Measurements from ENCODE around the gene CACNA1C.

CACNA1C gene

DNA sequence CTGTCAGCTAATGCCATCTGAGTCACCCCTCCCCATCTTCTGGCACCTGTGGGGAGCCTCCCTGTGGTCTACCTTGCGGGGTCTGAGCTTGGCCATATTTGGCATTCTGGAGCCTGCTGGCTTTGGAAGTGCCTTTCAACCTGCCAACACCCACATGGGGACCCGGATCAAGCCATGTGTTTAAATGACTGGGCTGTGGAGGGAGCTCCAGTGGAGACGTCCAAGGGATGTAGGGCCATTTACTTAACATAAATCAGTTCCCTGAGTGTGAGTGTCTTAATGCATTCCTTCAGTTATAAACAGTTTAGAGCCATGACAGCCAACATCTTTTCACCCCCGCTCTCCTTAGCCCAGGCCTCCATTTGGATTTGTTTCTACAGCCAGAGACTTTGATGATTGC is 22.0 kb downstream of the CACNA1C start:
- H3K4me3 ChIP-seq (ENCODE audit: severe bottlenecking) = no peak overlapping the region
- no peaks in the 10 kb centered on the region for H3K4me1 ChIP-seq (ENCODE audit: insufficient read depth, poor library complexity, severe bottlenecking)
- TF ChIP-seq, protein P1, sequence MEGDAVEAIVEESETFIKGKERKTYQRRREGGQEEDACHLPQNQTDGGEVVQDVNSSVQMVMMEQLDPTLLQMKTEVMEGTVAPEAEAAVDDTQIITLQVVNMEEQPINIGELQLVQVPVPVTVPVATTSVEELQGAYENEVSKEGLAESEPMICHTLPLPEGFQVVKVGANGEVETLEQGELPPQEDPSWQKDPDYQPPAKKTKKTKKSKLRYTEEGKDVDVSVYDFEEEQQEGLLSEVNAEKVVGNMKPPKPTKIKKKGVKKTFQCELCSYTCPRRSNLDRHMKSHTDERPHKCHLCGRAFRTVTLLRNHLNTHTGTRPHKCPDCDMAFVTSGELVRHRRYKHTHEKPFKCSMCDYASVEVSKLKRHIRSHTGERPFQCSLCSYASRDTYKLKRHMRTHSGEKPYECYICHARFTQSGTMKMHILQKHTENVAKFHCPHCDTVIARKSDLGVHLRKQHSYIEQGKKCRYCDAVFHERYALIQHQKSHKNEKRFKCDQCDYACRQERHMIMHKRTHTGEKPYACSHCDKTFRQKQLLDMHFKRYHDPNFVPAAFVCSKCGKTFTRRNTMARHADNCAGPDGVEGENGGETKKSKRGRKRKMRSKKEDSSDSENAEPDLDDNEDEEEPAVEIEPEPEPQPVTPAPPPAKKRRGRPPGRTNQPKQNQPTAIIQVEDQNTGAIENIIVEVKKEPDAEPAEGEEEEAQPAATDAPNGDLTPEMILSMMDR (IDR thresholded peaks at IDR 0.05; ENCODE audit: poor library complexity, severe bottlenecking) = no peak
- no peak overlapping the region for H3K27ac ChIP-seq (ENCODE audit: poor library complexity, severe bottlenecking)
- no peaks in the 10 kb centered on the region for H3K27me3 ChIP-seq (ENCODE audit: insufficient read depth, poor library complexity, severe bottlenecking)
- H3K36me3 ChIP-seq (ENCODE audit: low read depth) = no peaks in the 10 kb centered on the region
- no peak for DNase-seq (ENCODE audit: low spot score)
- peaks cover 5% of the 10 kb centered on the region for H3K9me3 ChIP-seq (ENCODE audit: severe bottlenecking)
- no peak for ATAC-seq (ENCODE audit: low read depth)

- Histone ChIP-seq H3K9me3 (ENCODE audit: severe bottlenecking) (no peaks in the 10 kb centered on the region), H3K36me3 (ENCODE audit: low read depth) (no peaks in the 10 kb centered on the region), H3K27me3 (ENCODE audit: insufficient read depth, poor library complexity, severe bottlenecking) (no peaks in the 10 kb centered on the region), H3K4me1 (ENCODE audit: insufficient read depth, poor library complexity, severe bottlenecking) (no peaks in the 10 kb centered on the region), H3K4me3 (ENCODE audit: severe bottlenecking) (no peak overlapping the region), H3K27ac (ENCODE audit: poor library complexity, severe bottlenecking) (no peak overlapping the region)
- ATAC-seq (ENCODE audit: low read depth) (no peak), DNase-seq (ENCODE audit: low spot score) (no peak)
- TF ChIP-seq, protein P1 (IDR thresholded peaks at IDR 0.05; ENCODE audit: poor library complexity, severe bottlenecking) = no peak
Measured at GRCh38 chr12:2075508-2076195, 22.9 kb downstream of the CACNA1C start.

- ATAC-seq (ENCODE audit: low read depth) = no peak
- no peaks in the 10 kb centered on the region for H3K4me1 ChIP-seq (ENCODE audit: insufficient read depth, poor library complexity, severe bottlenecking)
- no peaks in the 10 kb centered on the region for H3K9me3 ChIP-seq (ENCODE audit: severe bottlenecking)
- DNase-seq (ENCODE audit: low spot score) = no peak
- H3K4me3 ChIP-seq (ENCODE audit: severe bottlenecking) = no peak overlapping the region
- no peak overlapping the region for H3K27ac ChIP-seq (ENCODE audit: poor library complexity, severe bottlenecking)
- no peaks in the 10 kb centered on the region for H3K36me3 ChIP-seq (ENCODE audit: low read depth)
- TF ChIP-seq, protein P1 (IDR thresholded peaks at IDR 0.05; ENCODE audit: poor library complexity, severe bottlenecking) = no peak
- no peaks in the 10 kb centered on the region for H3K27me3 ChIP-seq (ENCODE audit: insufficient read depth, poor library complexity, severe bottlenecking)
Measured at GRCh38 chr12:2076196-2076570, 23.4 kb downstream of the CACNA1C start.

GRCh38 chr12:2076728-2077127 is 23.9 kb downstream of the CACNA1C start:
- DNase-seq (ENCODE audit: low spot score) (no peak), ATAC-seq (ENCODE audit: low read depth) (no peak)
- no peak overlapping the region for H3K27ac ChIP-seq (ENCODE audit: poor library complexity, severe bottlenecking)
- H3K4me1 ChIP-seq (ENCODE audit: insufficient read depth, poor library complexity, severe bottlenecking) = no peaks in the 10 kb centered on the region
- H3K9me3 ChIP-seq (ENCODE audit: severe bottlenecking) = no peaks in the 10 kb centered on the region
- TF ChIP-seq, protein P1 (IDR thresholded peaks at IDR 0.05; ENCODE audit: poor library complexity, severe bottlenecking) = no peak
- no peaks in the 10 kb centered on the region for H3K27me3 ChIP-seq (ENCODE audit: insufficient read depth, poor library complexity, severe bottlenecking)
- no peaks in the 10 kb centered on the region for H3K36me3 ChIP-seq (ENCODE audit: low read depth)
- no peak overlapping the region for H3K4me3 ChIP-seq (ENCODE audit: severe bottlenecking)

DNA sequence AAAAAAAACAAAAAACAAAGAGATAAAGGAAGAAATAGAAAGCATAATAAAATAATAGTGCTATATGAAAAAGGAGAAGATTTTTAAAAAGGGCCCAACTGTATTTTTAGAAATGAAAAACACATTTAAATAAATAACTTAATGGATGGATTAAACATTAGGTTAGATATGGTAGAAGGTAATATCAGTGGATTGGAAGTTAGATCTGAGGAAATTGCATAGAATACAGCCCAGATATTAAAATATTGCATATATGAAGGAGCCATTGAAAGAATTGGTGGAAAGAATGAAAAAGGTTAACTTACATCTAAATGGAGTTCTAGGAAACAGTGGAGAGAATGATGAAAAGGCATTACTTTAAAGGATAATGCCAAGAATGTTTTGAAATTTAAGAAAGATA is 27.8 kb downstream of the CACNA1C start:
- DNase-seq (ENCODE audit: low spot score) = no peak
- TF ChIP-seq, protein P1 (IDR thresholded peaks at IDR 0.05; ENCODE audit: poor library complexity, severe bottlenecking) = no peak

More for the DNA sequence above, 27.8 kb downstream of the CACNA1C start:
- no peaks in the 10 kb centered on the region for H3K9me3 ChIP-seq (ENCODE audit: severe bottlenecking)
- no peak overlapping the region for H3K27ac ChIP-seq (ENCODE audit: poor library complexity, severe bottlenecking)
- no peak for ATAC-seq (ENCODE audit: low read depth)
- H3K27me3 ChIP-seq (ENCODE audit: insufficient read depth, poor library complexity, severe bottlenecking) = no peaks in the 10 kb centered on the region
- no peak overlapping the region for H3K4me3 ChIP-seq (ENCODE audit: severe bottlenecking)
- H3K36me3 ChIP-seq (ENCODE audit: low read depth) = no peaks in the 10 kb centered on the region
- H3K4me1 ChIP-seq (ENCODE audit: insufficient read depth, poor library complexity, severe bottlenecking) = no peaks in the 10 kb centered on the region

All from RWPE2 (cell line).